HG03066 (cell line): Measurements from ENCODE around the gene MKKS.

Source experiments
- ATAC-seq: cut with Tn5 transposase; IDR thresholded peaks from one replicate; pipeline ENCODE4 v1.9.1; 2021; ENCODE audit warnings: low read depth; ENCODE audit not compliant: unreplicated experiment

Gene MKKS

DNA sequence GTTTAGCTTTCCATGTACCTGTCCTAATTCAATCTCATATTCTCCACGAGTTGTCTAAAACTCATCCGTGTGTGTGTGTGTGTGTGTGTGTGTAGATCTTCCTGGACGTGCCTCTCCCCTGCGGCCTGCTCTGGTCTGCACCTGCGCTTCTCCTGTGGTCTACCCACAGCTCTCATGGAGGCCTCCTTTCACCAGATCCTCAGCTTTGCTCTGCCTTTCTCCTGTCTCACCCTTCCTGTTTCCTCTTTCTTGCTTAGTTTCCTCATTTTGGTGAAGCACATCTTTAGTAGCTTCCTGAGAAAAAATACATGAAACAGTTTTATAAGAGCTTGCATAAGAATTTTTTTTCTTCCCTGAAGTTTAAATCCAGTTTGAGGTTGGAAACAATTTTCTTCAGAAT is 19.2 kb upstream of the MKKS start:
- peak; percentile 93 for ATAC-seq

DNA sequence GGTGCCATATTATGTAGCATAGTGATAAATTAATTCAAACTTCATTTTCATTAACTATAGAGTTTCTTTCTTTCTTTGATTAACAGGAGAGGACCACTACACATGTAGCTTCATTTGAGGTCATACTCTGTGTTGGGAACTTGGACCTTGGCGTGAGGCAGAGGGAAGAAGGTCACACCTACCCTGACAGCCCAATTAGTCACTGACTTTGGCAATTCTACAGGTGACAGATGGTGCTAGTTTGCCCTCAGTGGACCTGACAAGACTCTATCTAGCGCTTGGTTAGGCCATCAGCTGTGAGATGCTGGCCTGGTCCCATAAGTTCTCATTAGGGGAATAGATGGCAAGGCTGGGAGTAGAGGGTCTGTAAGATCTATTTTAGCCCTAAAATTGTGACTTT is 15.2 kb upstream of the MKKS start:
- ATAC-seq, result no peak

DNA sequence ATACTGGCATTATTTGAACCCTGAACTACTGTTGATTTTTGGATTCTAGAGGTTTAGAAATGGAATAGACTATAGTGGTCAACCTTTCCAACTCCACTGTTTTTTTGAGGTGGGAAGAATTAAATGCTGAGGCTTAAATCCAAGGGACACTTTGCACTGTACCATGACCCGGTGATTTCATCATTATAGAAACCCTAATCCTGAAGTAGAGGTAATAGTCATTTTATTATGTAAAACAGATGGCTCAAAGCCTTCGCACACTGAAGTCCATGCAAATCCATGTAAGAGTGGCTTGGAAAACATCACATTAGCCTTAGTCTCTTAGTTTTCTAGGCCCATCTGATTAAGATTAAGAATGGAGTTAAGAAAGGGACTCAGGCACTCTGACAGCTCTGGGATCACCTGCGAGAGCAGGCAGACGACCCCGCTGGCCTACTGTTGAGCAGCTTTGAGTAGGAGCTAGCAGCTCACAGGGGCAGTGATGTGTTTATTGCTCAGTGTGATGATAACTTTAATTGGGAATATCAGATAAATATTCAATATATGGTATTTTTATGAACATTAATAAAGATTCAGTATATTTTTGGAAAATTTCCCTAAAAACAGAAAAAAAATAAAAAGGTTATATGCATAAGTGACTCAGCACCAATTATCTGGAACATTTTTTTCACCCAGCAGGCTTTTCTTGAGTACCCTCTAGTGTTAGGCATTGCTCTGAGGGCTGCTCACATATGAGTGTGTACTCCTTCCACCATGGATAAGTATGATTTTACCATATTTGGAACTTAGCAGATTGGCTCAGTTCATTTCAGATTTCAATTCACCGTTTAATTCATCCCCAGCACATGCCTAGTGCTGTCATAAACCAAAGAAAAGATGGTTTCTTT is 14.5 kb upstream of the MKKS start:
- ATAC-seq, result no peak

DNA sequence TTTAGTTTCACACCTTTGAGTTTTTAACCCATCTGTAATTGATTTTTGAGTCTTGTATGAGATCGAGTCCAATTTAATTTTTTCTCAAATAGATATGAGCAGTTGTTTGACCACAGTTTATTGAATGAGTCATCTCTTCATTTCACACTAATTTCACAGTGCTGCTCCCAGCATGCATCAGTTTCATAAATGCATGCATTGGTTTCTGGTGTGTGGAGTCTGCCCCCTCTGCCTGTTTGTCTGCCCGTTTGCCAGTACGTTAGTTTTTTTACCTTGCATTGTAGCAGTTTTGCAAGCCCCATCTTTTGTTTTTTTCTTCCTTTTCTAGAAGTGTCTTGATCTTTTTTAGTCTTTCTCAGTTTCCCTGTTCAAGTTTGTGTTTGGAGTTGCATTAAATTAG is 13.0 kb upstream of the MKKS start:
- peak; percentile 97 for ATAC-seq

DNA sequence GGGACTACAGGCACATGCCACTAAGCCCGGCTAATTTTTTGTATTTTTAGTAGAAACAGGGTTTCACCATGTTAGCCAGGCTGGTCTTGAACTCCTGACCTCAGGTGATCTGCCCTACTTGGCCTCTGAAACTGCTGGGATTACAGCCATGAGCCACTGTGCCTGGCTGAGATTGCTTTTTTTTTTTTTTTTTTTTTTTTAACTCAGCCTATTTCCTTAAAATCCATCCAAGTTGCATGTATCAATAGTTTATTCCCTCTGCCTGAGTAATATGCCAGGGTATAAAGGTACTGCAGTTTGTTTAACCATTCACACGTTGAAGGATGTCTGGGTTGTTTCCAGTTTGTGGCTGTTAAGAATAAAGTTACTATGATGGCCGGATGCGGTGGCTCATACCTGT is 11.7 kb upstream of the MKKS start:
- no peak for ATAC-seq

DNA sequence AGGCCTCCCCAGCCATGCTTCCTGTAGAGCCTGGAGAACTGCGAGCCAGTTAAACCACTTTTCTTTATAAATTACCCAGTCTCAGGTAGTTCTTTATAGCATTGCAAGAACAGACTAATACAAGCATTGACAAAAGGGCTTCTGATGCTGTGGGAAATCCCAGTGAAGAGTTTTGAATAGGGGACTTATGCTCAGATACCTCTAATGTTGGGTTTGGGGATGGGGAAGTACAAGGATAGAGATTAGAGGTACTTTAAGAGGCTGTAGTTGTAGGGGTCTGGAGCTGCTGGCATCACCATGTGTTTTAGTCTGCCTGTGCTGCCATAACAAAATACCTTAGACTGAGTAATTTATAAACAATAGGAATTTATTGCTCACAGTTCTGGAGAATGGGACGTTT is 9.9 kb upstream of the MKKS start:
- no peak for ATAC-seq

DNA sequence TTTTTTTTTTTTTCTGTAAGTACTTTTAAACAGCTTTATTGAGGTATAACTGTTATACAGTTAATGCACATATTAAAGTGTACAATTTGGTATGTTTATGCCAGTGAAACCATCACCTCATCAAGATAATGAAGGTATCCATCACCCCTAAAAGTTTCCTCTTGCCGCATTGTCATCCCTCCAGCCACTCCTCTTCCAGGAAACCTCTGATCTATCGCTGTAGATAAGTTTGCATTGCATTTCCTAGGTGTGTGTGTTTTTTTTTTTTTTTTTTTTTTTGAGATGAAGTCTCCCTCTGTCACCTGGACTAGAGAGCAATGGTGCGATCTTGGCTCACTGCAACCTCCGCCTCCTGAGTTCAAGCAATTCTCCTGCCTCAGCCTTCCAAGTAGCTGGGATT is 4.2 kb upstream of the MKKS start:
- ATAC-seq, result no peak

DNA sequence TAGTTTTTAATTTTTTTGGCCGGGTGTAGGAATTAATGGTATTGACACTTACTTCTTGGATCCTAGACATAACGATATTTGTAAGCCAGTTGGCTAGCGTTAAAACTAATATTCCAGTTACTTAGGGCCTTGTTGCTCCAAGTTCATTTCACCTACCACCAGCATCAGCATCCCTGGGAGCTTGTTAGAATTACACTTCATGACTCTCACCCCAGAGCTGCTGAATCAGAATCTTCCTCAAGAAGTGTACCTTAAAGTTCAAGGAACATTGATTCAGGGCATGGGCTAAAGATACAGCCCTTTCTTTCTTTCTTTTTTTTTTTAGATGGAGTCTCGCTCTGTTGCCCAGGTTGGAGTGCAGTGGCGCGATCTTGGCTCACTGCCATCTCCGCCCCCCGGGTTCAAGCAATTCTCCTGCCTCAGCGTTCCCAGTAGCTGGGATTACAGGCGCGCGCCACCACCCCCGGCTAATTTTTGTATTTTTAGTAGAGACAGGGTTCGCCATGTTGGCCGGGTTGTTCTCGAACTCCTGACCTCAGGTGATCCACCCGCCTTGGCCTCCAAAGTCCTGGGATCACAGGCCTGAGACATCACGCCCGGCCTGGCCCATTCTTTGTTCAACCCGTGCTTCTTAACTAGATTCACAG is 2.2 kb upstream of the MKKS start:
- no peak for ATAC-seq

DNA sequence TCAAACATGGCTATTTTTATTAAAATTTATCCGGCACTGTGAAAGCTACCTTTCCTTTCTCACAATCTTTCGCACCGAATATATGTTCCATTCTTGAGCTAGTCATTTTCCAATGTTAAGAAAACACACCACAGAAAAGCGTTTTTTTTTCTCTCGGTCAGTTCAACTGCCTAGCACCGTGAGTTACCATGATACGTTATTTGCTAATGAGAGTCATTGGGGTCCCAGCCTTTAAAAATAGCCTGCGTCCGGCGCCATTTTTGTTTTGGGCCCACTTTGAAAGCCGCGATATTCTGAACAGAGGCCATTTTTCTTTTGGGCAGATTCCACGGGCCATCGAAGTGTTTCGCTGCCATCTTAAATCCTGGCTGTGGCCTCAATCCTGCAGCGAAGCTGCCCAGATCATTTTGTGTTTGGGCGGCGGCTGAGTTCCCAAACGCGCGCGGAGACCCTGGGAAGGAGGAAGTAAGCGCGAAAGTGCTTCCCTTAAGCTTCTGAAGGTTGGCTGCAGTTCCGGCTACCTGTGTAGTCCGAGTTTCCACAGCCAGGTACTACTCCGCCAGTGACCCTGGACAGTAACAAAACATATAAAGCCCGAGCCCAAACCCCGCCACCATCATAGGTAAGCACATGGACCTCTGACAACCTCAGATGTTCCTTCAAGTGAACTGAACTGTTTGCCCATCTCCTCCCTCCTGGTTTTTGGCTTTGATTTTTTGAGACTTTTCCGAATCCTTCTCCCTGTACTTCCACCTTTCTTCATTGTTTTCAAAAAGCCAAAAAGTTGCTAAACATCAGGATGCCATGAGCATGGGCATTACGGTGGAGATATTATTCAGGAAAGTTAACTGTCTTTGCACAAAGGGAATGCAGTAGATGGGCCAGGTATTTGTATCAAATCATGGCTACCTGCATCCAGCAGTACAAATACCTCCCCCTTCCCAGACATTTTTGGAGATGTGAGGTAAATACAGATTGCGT is 1.1 kb upstream of the MKKS start, which contains the start of gene SLX4IP:
Gene SLX4IP (plus strand): TSS at position 474 of the 981 bp plus-strand sequence. CDS start 22,900 bp downstream, outside the sequence.
- ATAC-seq, result peak; percentile 59

DNA sequence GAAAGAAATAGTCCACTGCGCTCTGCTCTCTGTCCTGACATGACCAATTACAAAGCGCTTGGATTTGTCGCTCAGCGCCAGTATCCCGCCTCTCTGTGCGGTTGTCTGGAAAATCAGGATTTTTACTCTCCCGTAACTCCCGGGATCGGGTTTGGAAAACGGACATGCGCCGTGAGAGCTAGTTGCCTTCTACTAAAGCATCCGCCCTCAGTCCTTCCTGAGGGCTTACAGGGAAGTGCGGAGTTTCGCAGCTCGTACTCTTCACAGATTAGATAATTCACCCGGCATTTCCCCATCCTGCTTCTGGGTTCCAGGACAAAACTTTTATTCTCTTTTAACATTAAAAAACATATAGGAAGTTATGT is 427 bp upstream of the MKKS start:
- ATAC-seq, result peak; percentile 42

DNA sequence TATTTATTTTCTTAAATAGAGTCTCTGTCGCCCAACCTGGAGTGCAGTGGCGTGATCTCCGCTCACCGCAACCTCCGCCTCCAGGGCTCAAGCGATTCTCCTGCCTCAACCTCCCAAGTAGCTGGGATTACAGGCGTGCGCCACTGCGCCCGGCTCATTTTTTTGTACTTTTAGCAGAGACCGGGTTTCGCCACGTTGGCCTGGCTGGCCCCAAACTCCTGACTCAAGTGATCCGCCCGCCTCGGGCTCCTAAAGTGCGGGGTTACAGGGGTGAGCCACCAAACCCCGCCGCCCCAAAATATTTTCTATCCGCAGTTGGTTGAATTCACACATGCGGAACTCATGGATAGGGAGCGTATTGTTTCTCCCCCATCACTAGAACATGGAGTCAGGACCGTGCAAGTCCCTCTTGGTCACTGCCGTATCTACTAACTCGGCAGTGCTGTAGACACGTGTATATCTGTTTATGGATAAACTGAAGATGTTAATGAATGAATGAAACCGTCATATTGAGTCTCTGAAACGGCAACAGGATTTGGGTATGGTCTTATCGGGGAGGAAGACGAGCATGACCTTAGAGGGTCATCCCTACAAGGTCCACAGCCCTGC is 904 bp downstream of the MKKS start:
- no peak for ATAC-seq

DNA sequence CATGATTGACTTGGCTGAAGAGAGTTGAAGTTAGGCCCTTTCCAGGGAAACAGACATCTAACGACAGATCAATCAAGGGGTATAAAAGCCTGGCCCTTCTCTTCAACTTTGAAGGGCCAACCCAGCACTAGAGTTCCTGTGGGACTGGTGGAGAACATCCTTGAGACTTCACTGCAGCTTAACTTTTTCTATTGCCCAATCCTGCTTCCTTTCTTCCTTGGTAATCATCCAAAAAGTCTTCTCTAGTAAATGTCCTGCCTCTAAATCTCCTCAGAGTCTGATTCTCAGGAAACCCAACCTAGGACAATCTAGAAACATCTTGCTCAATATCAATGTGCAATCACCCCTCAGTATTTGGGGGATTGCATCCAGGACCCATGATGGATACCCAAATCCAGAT is 1.9 kb downstream of the MKKS start:
- ATAC-seq, result no peak

DNA sequence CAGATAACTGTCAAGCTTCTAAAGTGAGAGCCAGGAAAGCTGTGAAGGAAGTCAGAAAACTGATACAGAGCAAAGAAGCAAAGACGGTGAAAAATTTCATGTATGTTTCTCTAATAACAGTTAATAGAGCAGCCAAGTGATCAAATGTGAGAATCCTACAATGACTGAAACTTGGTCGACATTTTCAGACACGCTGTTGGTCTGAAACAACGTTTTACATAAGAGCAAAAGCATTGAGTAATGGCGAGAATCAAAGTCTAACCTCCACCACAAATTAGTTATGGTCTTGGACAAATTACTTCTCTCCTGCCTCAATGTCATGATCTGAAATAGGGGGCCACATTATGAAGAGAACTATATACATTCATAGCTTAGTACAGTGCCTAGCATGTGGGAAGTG is 3.3 kb downstream of the MKKS start:
- ATAC-seq, result no peak

DNA sequence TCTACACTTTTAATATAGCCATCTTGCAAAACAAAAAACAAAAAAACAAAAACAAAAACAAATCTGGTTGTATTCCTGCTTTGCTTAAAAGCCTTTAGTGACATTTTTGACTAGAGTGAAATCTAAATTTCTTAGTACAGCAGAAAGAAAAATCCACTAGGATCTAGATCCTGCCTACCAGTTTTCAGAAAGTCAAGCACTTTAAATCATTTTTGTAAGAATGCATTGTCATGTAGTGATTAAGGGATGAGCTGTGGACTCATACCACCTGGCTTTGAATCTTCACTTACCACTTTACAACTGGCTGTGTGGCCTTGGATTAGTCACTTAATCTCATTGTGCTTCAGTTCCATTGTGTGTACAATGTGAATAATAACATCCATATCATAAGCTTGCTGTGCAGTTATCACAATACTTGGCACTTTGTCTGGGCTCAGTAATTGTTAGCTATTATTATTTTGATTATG is 4.0 kb downstream of the MKKS start:
- no peak for ATAC-seq

DNA sequence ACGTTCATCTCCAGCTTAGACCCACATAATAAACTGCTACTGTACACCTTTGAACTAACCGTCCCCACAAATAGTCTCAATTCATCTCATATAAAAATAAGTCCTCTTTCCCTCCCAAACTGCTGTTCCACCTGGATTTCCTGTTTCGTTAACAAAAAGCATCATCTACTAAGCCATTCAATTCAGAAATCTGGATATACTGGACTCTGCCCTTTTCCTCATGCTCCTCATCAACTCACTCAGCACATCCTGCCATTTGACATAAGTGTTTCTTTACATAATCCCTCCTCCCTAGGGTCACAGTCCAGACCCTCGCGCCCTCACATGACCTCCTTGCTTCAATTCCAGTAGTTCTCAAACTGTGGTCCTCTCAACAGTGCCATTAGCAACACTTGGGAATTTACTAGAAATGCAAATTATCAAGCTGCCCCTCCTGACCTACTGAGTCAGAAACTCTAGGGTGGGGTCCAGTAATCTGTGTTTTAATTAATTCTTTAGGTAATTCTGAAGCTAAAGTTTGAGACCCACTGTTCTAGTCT is 4.5 kb downstream of the MKKS start:
- ATAC-seq, result no peak

DNA sequence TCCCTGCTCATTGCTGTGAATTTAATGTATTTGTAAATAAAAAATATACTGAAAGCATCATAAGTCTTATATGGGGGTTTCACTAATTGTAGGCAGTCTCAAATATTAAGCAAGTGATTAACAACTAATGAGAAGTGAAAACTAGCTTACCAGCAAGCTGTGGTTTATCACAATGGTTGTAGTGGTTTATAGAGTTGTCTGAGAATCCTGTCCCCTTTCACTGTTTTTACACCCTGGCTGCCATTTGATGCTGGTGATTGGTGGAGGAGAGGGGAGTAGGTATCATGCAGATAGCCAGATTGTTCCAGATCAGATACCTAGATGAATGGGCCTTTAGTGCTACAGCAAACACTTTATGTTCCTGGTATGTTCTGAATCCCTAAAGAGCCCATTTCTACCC is 6.0 kb downstream of the MKKS start:
- no peak for ATAC-seq

DNA sequence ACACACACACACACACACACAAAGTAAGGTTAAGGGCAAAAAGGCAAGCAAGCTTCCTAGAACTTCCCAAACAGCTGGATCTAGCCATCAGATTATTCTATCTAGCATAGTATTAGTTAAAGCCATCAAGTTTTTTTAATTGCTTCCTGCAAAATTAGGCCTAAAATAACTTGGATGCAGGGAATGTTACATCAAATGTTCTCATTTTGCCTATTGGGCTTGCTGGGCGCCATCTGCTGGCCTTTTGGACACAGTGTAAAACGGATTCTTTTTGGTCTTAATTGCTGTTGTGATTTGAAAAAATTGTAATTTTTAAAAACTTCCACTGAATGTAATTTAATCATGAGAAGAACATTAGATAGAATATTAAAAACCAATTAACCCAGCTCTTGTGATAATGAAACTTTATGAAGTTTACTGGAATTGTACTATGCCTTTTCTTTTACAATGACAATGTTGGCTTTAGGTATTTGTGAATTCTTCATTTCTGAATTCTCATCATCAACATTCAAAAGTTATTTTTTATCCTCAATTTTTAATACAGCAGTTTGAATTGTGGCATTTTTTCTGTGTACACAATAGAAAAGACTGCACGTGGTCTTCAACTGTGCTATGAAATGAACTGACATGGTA is 6.8 kb downstream of the MKKS start:
- ATAC-seq, result no peak

DNA sequence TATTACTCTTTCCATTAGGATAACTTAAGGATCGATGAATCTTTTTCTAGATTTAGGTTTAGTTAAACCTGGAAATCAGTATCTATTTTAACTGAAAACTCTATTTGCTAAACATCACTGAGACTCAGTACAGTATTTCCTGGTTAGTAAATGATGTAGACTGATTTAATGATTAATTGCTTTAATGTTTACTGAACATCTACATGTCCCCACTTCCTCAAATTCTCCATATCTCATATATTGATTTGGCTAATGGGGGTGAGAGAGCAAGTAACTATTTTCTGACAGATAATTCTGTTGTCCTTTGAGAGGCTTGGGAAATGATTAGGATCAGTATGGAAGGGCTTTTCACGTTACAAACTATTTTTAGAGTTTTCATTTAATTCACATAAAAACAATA is 10.3 kb downstream of the MKKS start:
- peak; percentile 55 for ATAC-seq

DNA sequence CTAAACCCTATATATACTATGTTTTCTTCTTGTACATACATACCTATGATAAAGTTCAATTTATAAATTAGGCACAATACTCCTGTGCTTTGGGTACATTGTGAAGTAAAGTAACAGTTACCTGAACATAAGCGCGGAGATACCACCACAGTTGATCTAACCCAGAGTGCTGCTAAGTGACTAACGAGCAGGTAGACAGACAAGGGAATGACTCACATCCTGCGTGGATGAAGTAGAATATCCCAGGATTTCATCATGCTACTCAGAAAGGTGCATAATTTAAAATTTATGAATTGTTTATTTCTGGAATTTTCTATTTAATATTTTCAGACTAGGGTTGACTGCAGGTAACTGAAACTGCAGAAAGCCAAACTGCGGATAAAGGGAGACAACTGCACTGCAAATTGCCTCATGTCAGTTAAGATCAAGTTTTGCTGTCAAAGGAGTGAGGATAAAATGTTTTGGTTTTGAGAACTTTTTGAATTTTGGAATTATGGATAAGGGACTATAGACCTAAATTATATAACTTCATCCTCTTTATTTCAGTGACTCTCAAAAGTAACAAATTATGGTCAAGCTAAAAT is 14.4 kb downstream of the MKKS start:
- ATAC-seq, result no peak
